Measurements from ENCODE around the gene WDR3.

Gene WDR3

GRCh38 chr1:117942293-117942692 lies 12.8 kb downstream of the WDR3 start:
- in situ Hi-C loops (cut with MboI; ENCODE audit: low sequenced_read_pairs), result no loop called here

DNA sequence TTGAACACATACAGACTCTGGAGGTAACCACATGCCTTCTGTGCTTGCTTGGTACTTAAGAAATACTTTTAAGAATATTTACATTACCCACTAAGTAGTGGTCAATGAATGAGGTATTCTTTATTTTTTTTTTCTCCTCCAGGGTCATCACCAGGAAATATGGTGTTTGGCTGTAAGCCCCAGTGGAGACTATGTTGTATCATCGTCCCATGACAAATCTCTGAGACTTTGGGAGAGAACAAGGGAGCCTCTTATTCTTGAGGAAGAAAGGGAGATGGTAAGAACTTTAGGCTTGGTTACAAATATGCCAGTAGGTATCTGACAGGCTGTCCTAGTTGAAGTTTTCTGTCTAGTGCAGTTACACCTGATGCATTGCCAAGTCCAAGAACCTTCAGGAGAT lies 22.8 kb downstream of the WDR3 start:
- in situ Hi-C loops (cut with MboI; ENCODE audit: low sequenced_read_pairs), result no loop called here

DNA sequence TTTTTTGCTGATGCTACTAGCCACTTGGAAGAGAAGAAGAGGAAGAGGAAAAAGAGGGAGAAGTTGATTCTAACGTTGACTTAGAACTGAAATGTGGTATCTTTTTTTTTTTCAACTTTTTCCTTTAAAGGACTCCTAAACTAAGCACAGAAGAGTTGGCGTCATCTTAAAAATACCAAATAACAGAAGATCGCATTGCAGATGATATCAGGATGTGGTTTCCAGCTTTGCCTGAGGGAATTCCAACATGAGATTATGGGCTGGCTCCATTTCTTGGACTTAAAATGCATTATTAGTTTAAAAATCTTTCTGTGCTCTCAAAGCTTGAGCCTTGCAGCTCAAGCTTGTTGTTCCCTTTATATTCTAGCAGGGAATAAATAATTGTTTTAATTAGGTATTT lies 29.8 kb downstream of the WDR3 start:
- in situ Hi-C loops (cut with MboI; ENCODE audit: low sequenced_read_pairs), result no loop called here

DNA sequence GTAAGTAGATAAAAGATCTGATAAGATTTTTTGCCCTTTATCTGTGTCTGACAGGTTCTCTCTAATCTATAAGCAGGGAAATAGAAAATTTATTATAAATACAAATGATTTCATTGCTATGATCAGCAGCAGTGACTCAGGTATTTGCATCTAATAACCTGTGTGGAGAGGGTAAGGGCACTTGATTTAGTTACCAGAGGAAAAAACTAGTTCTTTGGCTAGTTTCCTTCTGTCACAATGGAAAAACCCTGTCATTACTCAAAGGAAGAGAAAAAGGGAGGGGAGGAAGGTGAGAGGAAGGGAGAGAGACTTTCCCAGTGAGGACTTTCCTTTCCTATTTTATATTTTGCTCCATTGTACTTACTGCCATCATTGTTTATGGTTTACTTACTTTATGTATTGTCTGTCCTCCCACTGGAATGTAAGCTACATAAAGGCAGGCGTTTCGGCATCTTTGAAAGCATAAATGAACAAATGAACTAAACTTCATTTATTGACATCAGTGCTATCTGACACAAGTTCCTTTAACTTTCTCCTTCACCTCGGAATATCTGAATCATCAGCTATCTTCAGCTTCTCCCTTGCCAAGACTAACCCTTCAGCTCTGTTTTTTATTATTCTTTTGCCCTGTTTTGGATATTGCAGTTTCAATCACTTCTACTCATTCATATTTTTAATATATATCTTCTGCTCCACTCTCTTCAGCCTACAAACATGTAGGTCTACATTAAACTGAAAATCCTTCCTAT lies 34.9 kb downstream of the WDR3 start:
- in situ Hi-C loops (cut with MboI; ENCODE audit: low sequenced_read_pairs), result no loop called here

GRCh38 chr1:117967477-117967876 lies 37.9 kb downstream of the WDR3 start:
- in situ Hi-C loops (cut with MboI; ENCODE audit: low sequenced_read_pairs), result no loop called here

- in situ Hi-C loops (cut with MboI; ENCODE audit: low sequenced_read_pairs), result no loop called here
Measured at GRCh38 chr1:117967881-117968280, 38.3 kb downstream of the WDR3 start.

DNA sequence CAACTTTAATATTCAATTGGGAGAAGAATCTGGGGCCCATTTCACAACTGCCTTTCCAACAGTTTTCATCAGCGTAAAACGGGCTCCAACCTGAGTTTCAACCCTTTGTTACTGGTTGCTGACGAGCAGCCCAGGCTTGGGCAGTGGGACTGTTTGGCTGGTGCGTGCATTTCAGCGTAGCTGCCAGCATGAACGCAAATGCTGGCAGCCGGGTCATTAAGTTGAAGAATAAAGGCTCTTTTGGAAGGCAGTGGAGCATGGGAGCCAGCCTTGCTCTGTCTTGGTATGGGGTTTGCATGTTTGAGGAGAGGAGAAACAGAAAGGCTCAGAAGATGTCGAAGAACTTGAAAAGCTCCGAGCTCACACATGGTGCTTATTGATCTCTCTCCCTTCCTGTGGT lies 40.7 kb downstream of the WDR3 start:
- in situ Hi-C loops (cut with MboI; ENCODE audit: low sequenced_read_pairs), result no loop called here

GRCh38 chr1:117971777-117972176 lies 42.2 kb downstream of the WDR3 start:
- in situ Hi-C loops (cut with MboI; ENCODE audit: low sequenced_read_pairs), result no loop called here

- in situ Hi-C loops (cut with MboI; ENCODE audit: low sequenced_read_pairs), result no loop called here
Measured at GRCh38 chr1:117976381-117976780, 46.8 kb downstream of the WDR3 start.

- in situ Hi-C loops (cut with MboI; ENCODE audit: low sequenced_read_pairs), result no loop called here
Measured at GRCh38 chr1:117981455-117982192, 52.1 kb downstream of the WDR3 start.

DNA sequence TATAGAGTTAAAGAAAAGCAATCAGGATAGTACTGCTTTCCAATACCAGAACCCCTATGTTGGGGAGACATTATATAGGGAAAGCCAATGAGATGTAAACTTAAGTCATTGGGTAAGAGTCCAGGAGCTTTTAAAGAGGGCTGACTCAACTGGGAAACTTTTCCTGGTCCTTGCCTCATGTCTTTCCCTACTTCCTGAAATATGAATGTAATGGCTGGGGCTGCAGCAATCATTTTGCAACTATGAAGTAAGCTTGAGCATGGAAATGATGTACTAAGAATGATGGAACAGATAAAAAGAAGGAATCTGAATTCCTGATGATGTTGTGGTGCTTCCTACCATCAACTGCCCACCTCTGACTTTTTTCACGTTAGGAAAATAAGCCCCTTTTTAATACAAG lies 55.7 kb downstream of the WDR3 start:
- in situ Hi-C loops (cut with MboI; ENCODE audit: low sequenced_read_pairs), result no loop called here

DNA sequence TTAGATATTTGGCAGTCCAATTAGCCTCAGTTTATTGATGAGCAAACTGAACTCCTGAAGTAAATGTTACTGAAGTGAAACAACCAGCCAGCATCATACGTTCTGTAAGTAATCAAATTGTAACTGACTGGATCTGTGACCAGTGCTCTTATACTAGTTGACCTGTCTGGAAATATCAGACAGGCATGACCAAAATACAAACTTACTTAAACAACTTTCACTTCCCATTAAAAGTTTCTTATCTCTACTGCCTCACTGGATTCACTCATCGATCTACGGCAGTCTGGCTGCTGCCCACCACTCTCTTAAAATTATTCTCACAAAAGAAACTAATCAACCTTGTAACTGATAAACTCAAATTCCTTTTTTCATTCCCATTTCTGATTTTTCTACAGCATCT lies 56.4 kb downstream of the WDR3 start:
- in situ Hi-C loops (cut with MboI; ENCODE audit: low sequenced_read_pairs), result no loop called here

DNA sequence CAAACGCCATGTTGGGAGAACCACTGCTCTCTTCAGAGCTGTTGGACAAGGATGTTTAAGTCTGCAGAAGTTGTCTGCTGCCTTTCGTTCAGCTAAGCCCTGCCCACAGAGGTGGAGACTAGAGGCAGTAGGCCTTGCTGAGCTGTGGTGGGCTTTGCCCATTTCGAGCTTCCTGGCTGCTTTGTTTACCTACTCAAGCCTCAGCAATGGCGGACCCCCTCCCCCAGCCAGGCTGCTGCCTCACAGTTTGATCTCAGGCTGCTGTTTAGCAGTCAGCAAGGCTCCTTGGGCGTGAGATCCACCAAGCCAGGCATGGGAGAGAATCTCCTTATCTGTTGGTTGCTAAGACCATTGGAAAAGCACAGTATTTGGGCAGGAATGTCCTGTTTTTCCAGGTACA lies 74.8 kb downstream of the WDR3 start:
- in situ Hi-C loops (cut with MboI; ENCODE audit: low sequenced_read_pairs), result no loop called here

DNA sequence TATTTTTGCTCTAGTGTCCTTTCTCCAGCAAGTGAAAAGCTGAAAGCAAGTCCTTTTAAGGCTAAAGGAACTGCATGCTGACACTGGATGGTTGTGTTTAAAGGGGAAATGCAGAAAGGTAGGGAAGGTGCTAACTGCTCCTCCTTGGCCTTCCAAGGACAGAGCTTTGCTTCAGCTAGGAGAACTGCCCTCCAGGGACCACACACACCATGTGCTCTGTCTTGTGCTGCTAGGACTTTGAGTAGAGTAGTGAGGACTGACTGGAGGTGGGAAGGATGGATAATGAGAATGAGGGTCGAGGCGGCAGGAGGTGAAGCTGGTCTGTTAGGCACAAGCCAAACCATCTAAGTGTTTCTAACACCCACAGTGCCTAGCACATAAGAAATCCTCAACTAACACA lies 77.9 kb downstream of the WDR3 start:
- in situ Hi-C loops (cut with MboI; ENCODE audit: low sequenced_read_pairs), result no loop called here

DNA sequence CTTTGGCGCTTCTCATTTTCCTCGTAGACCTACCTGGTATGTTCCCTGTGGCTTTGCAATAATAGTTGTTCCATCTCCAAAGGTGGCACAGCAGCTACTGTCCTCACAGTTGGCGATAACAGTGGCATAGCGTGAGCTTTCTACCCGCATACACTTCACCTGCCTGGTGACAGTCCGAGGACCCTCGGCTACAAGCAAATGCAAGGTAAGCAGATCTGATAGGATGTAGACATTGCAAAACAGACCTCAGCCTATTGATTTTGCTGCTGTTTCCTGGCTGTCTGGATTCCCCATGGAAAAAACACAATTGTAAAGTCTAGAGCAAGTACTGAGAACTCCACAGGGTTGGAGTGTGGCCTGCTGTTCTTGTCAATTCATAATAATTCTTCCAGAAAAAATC lies 78.5 kb downstream of the WDR3 start:
- in situ Hi-C loops (cut with MboI; ENCODE audit: low sequenced_read_pairs), result no loop called here

DNA sequence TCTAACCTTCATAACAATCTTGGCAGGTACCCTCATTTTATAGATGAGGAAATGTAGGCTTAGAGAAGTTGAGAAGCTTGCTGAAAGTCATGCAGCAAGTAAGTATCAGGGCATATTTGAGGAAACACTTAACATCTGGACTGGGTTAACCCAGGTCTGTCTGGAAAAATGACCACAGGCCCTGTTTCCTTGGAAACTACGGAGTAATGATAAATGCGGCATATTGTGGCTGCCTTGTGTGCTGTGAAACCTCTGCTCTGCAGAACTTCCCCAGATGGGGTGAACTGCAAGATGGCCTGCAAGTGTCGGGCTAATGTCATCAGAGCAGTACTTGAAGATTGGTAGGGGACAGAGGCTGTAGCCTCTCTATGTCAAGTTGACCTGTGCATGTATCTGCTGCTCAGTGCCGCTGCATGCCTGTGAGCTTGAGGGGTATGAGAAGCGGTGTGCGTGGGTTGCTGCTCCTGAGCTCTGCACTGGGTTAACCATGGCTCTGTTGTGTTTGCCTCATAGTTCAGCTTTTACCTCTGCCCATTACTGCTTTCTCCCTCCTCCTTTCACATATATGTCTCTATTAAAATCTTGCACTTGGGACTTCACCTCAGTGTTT lies 83.1 kb downstream of the WDR3 start:
- in situ Hi-C loops (cut with MboI; ENCODE audit: low sequenced_read_pairs), result no loop called here

DNA sequence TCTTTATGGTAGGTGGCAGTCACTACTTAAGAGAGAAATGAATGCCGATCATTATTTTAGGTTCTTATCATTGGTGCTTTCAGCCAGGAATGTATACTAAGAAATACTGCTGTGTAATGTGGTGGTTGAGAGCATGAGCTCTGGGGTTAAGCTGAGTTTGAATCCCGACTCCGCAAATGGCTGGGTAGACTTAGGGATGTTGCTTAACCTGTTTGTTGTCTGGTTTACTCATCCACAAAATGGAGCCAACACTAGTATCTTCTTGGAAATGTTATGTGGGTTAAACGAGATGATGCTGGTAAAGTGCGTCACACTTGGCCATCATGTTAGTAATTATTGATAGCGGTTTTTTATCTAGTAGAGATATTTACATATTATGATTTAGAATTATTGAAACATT lies 83.8 kb downstream of the WDR3 start:
- in situ Hi-C loops (cut with MboI; ENCODE audit: low sequenced_read_pairs), result no loop called here

DNA sequence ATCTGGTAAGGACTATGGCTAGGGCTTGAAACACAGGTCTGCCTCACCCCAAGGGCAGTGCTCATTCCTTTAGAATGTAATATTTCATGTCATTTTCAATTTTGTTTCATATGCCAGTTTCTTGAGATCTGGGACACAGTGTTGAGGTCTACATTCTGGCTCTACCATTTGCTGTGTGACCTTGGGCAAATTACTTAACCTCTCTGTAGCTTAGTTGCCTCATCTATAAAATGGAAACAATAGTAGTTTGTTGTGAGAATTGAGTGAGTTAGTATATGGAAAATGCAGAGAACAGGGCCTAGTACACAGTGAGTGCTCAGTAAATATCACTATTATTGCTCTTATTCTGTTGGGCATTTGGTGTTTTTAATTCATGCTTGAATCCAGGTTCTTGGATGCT lies 84.4 kb downstream of the WDR3 start:
- in situ Hi-C loops (cut with MboI; ENCODE audit: low sequenced_read_pairs), result no loop called here
